H1 (cell line): ENCODE results near the gene BLNK. TPM values are rescaled to one million over a fixed set of nuclear protein-coding genes. Genes with fewer than 3 reads are reported as not detected.

Experiments used
- CTCF ChIA-PET: fragments of 300-600 bp; sonication (Branson Sonifier 250); formaldehyde crosslinking; loops from one replicate; lab custom pipeline; 2021; ENCODE audit not compliant: partially characterized antibody; lab: Charles Lee
- POLR2A ChIA-PET: fragments of 300-600 bp; sonication (Branson Sonifier 250); formaldehyde crosslinking; loops from one replicate; lab custom pipeline; 2021; ENCODE audit warnings: inconsistent platforms; ENCODE audit not compliant: partially characterized antibody; lab: Charles Lee
- DNase-seq, 2 experiments: peaks; one replicate each; pipeline versions ENCODE4 v3.0.0 to v3.0.0-alpha.2; 2010 to 2022; ENCODE audit warnings: low spot score in 2 of 2, low read depth in 1 of 2, mixed read lengths in 1 of 2
- FAIRE-seq: peaks from 2 replicates; lab custom pipeline; 2011; peaks lifted over from hg19 to GRCh38; lab: Jason Lieb, UNC
- H2AFZ ChIP-seq: 2 replicates; pipeline ENCODE4 v1.8.1; 2012; ENCODE audit warnings: low read length, inconsistent platforms
- H2AK5ac ChIP-seq: 2 replicates; pipeline ENCODE4 v1.6.1; 2013; ENCODE audit warnings: low read depth, low read length
- H2BK120ac ChIP-seq: replicated peaks from 2 replicates; pipeline ENCODE3; 2013; ENCODE audit warnings: low read depth, low read length, inconsistent platforms
- H2BK12ac ChIP-seq: 2 replicates; pipeline ENCODE4 v1.6.1; 2013; ENCODE audit warnings: low read depth, low read length
- H2BK15ac ChIP-seq: 2 replicates; pipeline ENCODE4 v1.6.1; 2013; ENCODE audit warnings: low read length
- H2BK20ac ChIP-seq: 2 replicates; pipeline ENCODE4 v1.6.1; 2013; ENCODE audit warnings: low read length
- H2BK5ac ChIP-seq: 2 replicates; pipeline ENCODE4 v1.6.1; 2013; ENCODE audit warnings: low read depth, low read length
- H3K14ac ChIP-seq: 2 replicates; pipeline ENCODE4 v1.6.1; 2013; ENCODE audit warnings: inconsistent platforms; ENCODE audit not compliant: insufficient read length
- H3K18ac ChIP-seq: 2 replicates; pipeline ENCODE4 v1.6.1; 2013; ENCODE audit warnings: low read length; ENCODE audit errors: extremely low read depth
- H3K23ac ChIP-seq: 2 replicates; pipeline ENCODE4 v1.6.1; 2013; ENCODE audit warnings: inconsistent platforms; ENCODE audit not compliant: insufficient read length
- H3K23me2 ChIP-seq: 2 replicates; pipeline ENCODE4 v1.6.1; 2013; ENCODE audit warnings: low read depth, low read length
- H3K27ac ChIP-seq: 2 replicates; pipeline ENCODE4 v1.6.1; 2011; ENCODE audit warnings: low read depth, low read length, inconsistent platforms
- H3K27me3 ChIP-seq, 4 experiments: replicated peaks in 1 of 4; 1 replicate in 1 of 4; 2 replicates in 3 of 4; pipeline versions ENCODE4 v1.6.1 to v1.8.1; 2011 to 2013; ENCODE audit warnings: low read length in 3 of 4, mild to moderate bottlenecking in 3 of 4, inconsistent platforms in 2 of 4, mixed read lengths in 2 of 4, moderate library complexity in 1 of 4; ENCODE audit not compliant: control insufficient read depth in 3 of 4, insufficient read depth in 3 of 4; ENCODE audit errors: extremely low read depth in 1 of 4
- H3K36me3 ChIP-seq, 4 experiments: 2 replicates each; pipeline versions ENCODE4 v1.6.1 to v1.8.1; 2011 to 2013; ENCODE audit warnings: mild to moderate bottlenecking in 4 of 4, low read length in 3 of 4, moderate library complexity in 2 of 4, control low read depth in 1 of 4, inconsistent platforms in 1 of 4; ENCODE audit not compliant: insufficient read depth in 4 of 4, control insufficient read depth in 2 of 4
- H3K4ac ChIP-seq: replicated peaks from 2 replicates; pipeline ENCODE3; 2013; ENCODE audit warnings: low read length, low read depth, mixed read lengths, inconsistent platforms; ENCODE audit not compliant: insufficient read length
- H3K4me1 ChIP-seq, 4 experiments: replicated peaks in 1 of 4; 1 replicate in 1 of 4; 2 replicates in 3 of 4; pipeline versions ENCODE4 v1.6.1 to v1.8.1; 2011 to 2013; ENCODE audit warnings: low read length in 3 of 4, inconsistent platforms in 2 of 4, mixed read lengths in 1 of 4; ENCODE audit not compliant: insufficient read depth in 4 of 4, control insufficient read depth in 3 of 4
- H3K4me2 ChIP-seq, 2 experiments: 2 replicates each; pipeline versions ENCODE4 v1.6.1 to v1.8.1; 2011 to 2013; ENCODE audit warnings: low read depth in 2 of 2, low read length in 2 of 2, control low read depth in 1 of 2, inconsistent platforms in 1 of 2, mild to moderate bottlenecking in 1 of 2; ENCODE audit not compliant: insufficient read depth in 1 of 2
- H3K4me3 ChIP-seq, 4 experiments: fragments of 200-600, 300-600 bp in 1 of 4; sonication (generic), shearing (Covaris generic), sonication (Bioruptor Twin) in 1 of 4; 2 replicates each; pipeline versions ENCODE4 v1.5.1 to v1.8.1; 2011 to 2016; ENCODE audit warnings: low read length in 4 of 4, low read depth in 3 of 4, control low read depth in 2 of 4, inconsistent platforms in 2 of 4, mild to moderate bottlenecking in 2 of 4, mixed read lengths in 1 of 4, moderate library complexity in 1 of 4; ENCODE audit not compliant: insufficient read depth in 2 of 4; ENCODE audit errors: extremely low read depth in 1 of 4
- H3K56ac ChIP-seq: replicated peaks from 2 replicates; pipeline ENCODE3; 2013; ENCODE audit warnings: low read depth, mild to moderate bottlenecking, mixed read lengths, low read length, inconsistent platforms; ENCODE audit not compliant: insufficient read length
- H3K79me1 ChIP-seq: 2 replicates; pipeline ENCODE4 v1.6.1; 2013; ENCODE audit warnings: low read depth, low read length, control low read depth
- H3K79me2 ChIP-seq, 2 experiments: 2 replicates each; pipeline versions ENCODE4 v1.6.1 to v1.8.1; 2012 to 2013; ENCODE audit warnings: low read length in 2 of 2, mild to moderate bottlenecking in 2 of 2, inconsistent platforms in 1 of 2; ENCODE audit not compliant: insufficient read depth in 2 of 2, control insufficient read depth in 1 of 2
- H3K9ac ChIP-seq, 4 experiments: replicated peaks in 1 of 4; 1 replicate in 1 of 4; 2 replicates in 3 of 4; pipeline versions ENCODE4 v1.6.1 to v1.8.1; 2011 to 2013; ENCODE audit warnings: low read depth in 3 of 4, low read length in 3 of 4, control low read depth in 2 of 4, mild to moderate bottlenecking in 2 of 4, moderate library complexity in 2 of 4, inconsistent platforms in 1 of 4; ENCODE audit errors: extremely low read depth in 1 of 4
- H3K9me3 ChIP-seq, 2 experiments: 2 replicates each; pipeline versions ENCODE4 v1.6.1 to v1.8.1; 2012 to 2013; ENCODE audit warnings: mild to moderate bottlenecking in 2 of 2, moderate library complexity in 2 of 2, control low read depth in 1 of 2, inconsistent platforms in 1 of 2, low read depth in 1 of 2, low read length in 1 of 2, mixed read lengths in 1 of 2; ENCODE audit not compliant: insufficient read depth in 2 of 2
- H4K20me1 ChIP-seq, 2 experiments: replicated peaks in 1 of 2; 2 replicates each; pipeline versions ENCODE3 to v1.8.1; 2011 to 2013; ENCODE audit warnings: inconsistent platforms in 2 of 2, low read length in 2 of 2, mild to moderate bottlenecking in 1 of 2; ENCODE audit not compliant: insufficient read depth in 2 of 2, control insufficient read depth in 1 of 2
- H4K5ac ChIP-seq: 2 replicates; pipeline ENCODE4 v1.6.1; 2013; ENCODE audit warnings: low read length, low read depth, mixed read lengths, inconsistent platforms; ENCODE audit not compliant: insufficient read length
- H4K8ac ChIP-seq: 2 replicates; pipeline ENCODE4 v1.8.0; 2013; ENCODE audit warnings: mild to moderate bottlenecking, moderate library complexity, low read length, inconsistent platforms; ENCODE audit not compliant: insufficient read depth; ENCODE audit errors: extremely low read depth
- H4K91ac ChIP-seq: replicated peaks from 2 replicates; pipeline ENCODE3; 2013; ENCODE audit warnings: low read length, mixed read lengths, inconsistent platforms; ENCODE audit not compliant: insufficient read length
- ASH2L ChIP-seq: fragments of 200-600, 300-600 bp; sonication (generic); IDR thresholded peaks from one replicate; pipeline ENCODE4 v1.7.1; 2017; ENCODE audit warnings: low read length
- EP300 ChIP-seq, 2 experiments: IDR thresholded peaks; 1 replicate in 1 of 2; 2 replicates in 1 of 2; pipeline ENCODE4 v1.6.1; 2011 to 2012; ENCODE audit warnings: low read depth in 2 of 2, low read length in 2 of 2, mild to moderate bottlenecking in 2 of 2, borderline replicate concordance in 1 of 2, inconsistent platforms in 1 of 2, moderate library complexity in 1 of 2
- KDM5A ChIP-seq: fragments of 200-600 bp; IDR thresholded peaks from 2 replicates; pipeline ENCODE4 v1.7.1; 2012; ENCODE audit warnings: mild to moderate bottlenecking, low read length, inconsistent platforms, mixed read lengths
- POLR2A ChIP-seq, 2 experiments: IDR thresholded peaks; 1 replicate in 1 of 2; 2 replicates in 1 of 2; pipeline ENCODE4 v1.6.1; 2011; ENCODE audit warnings: low read depth in 2 of 2, low read length in 2 of 2, mild to moderate bottlenecking in 2 of 2; ENCODE audit errors: control extremely low read depth in 1 of 2
- RAD21 ChIP-seq, 2 experiments: IDR thresholded peaks in 1 of 2; conservative IDR thresholded peaks in 1 of 2; 2 replicates each; pipeline ENCODE4 v1.6.1; 2011; ENCODE audit warnings: low read depth in 2 of 2, low read length in 2 of 2, improper control_type of control experiment in 1 of 2, inconsistent platforms in 1 of 2, mild to moderate bottlenecking in 1 of 2, moderate library complexity in 1 of 2
- WGBS, 2 experiments: shearing (Covaris generic) in 1 of 2; methylation state at CpG; one replicate each; pipeline versions ENCODE4 v1.1.6 to v1.1.7; 2013 to 2015; ENCODE audit warnings: low lambda C conversion rate in 2 of 2, mixed read lengths in 2 of 2, inconsistent platforms in 1 of 2, low coverage in 1 of 2, missing lambda C conversion rate in 1 of 2; ENCODE audit not compliant: insufficient replicate concordance in 2 of 2, insufficient coverage in 1 of 2, insufficient read length in 1 of 2; ENCODE audit errors: extremely low coverage in 1 of 2, missing lambda C conversion rate in 1 of 2; 5-methylcytosine and 5-hydroxymethylcytosine counted together
- polyA plus RNA-seq, 7 experiments: library from polyadenylated mRNA; depleted of rRNA in 3 of 7; stranded (reverse) in 5 of 7; unstranded in 2 of 7; fragments of >200 nt in 5 of 7; fragments of 200-250 nt in 2 of 7; gene quantifications; 1 replicate in 5 of 7; 2 replicates in 1 of 7; 4 replicates in 1 of 7; pipeline versions ENCODE4 v1.2.1 to v1.2.3, GENCODE V29; 2011 to 2013; ENCODE audit warnings: missing spikeins in 2 of 7, mixed read lengths in 2 of 7
- total RNA-seq: library from RNA; stranded (reverse); fragmentation: NEBNext Ultra II Directional; extraction: Animal tissue kit (Norgen Biotek cat#: 25700); gene quantifications from 2 replicates; pipeline ENCODE4 v1.2.1, GENCODE V29; 2021
- TF ChIP-seq, protein P1 (sequence below): IDR thresholded peaks from 2 replicates; pipeline ENCODE4 v1.6.1; 2011; ENCODE audit warnings: low read depth, mild to moderate bottlenecking, low read length; ENCODE audit not compliant: insufficient read depth

BLNK gene
- total and polyA plus RNA-seq, 2 of the 8 experiments (the other 6 are each of a cell fraction or from before 2014, with no cell fraction given): not detected

- H3K18ac ChIP-seq: no peak overlapping the region
- no peak overlapping the region for H2BK20ac ChIP-seq
- no peak overlapping the region for H3K9ac ChIP-seq
- CTCF ChIA-PET: no interaction called here
- no peak overlapping the region for H3K4me2 ChIP-seq
- H2AK5ac ChIP-seq: no peak overlapping the region
- FAIRE-seq: no peak
- H4K20me1 ChIP-seq: no peaks in the 10 kb centered on the region
- no peak overlapping the region for H3K4me3 ChIP-seq
- no peak for DNase-seq
- H2AFZ ChIP-seq: no peak overlapping the region
- H3K27ac ChIP-seq: no peak overlapping the region
- no peak overlapping the region for H3K14ac ChIP-seq
- H3K27me3 ChIP-seq: no peaks in the 10 kb centered on the region; a peak in 1 of 7 replicates
- H3K4me1 ChIP-seq: peaks cover 0 to 6% (median 3%) of the 10 kb centered on the region in 4 experiments; a peak in 3 of 7 replicates
- H3K56ac ChIP-seq: no peak overlapping the region
- H3K23ac ChIP-seq: no peak overlapping the region
- H2BK5ac ChIP-seq: no peak overlapping the region
- H3K9me3 ChIP-seq: no peaks in the 10 kb centered on the region
- H4K5ac ChIP-seq: no peak overlapping the region
- H2BK120ac ChIP-seq: no peak overlapping the region
- H3K23me2 ChIP-seq: no peaks in the 10 kb centered on the region
- POLR2A ChIA-PET: no interaction called here
- 92% methylated on average over 5 of the region's 5 CpGs; no CpG with 5 or more reads in 1 of the 2 experiments for WGBS, 2 experiments
- no peak overlapping the region for H3K4ac ChIP-seq
- no peak overlapping the region for H2BK12ac ChIP-seq
- no peak overlapping the region for H4K91ac ChIP-seq
- no peaks in the 10 kb centered on the region for H3K79me2 ChIP-seq
- H2BK15ac ChIP-seq: no peak overlapping the region
- no peaks in the 10 kb centered on the region for H3K79me1 ChIP-seq
- H4K8ac ChIP-seq: no peak overlapping the region
- no peaks in the 10 kb centered on the region for H3K36me3 ChIP-seq
- TF ChIP-seq ASH2L (no peak), POLR2A (IDR thresholded peaks at IDR 0.05; ENCODE audit: control extremely low read depth in 1 of 2, low read depth in 2 of 2, low read length in 2 of 2) (no peak), RAD21 (IDR thresholded peaks at IDR 0.05 in 1 of 2, conservative IDR thresholded peaks at IDR 0.05 in 1 of 2; ENCODE audit: low read depth in 2 of 2, low read length in 2 of 2) (no peak), EP300 (IDR thresholded peaks at IDR 0.05; ENCODE audit: borderline replicate concordance in 1 of 2, low read depth in 2 of 2, low read length in 2 of 2) (no peak), KDM5A (no peak)
- TF ChIP-seq, protein P1, sequence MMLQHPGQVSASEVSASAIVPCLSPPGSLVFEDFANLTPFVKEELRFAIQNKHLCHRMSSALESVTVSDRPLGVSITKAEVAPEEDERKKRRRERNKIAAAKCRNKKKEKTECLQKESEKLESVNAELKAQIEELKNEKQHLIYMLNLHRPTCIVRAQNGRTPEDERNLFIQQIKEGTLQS: no peak
Observed at GRCh38 chr10:96252730-96253129, 18.6 kb downstream of the BLNK start.
